ENCODE results near the gene UBASH3A. TPM values are rescaled to one million over a fixed set of nuclear protein-coding genes. Genes with fewer than 3 reads are reported as not detected.

The UBASH3A gene
- polyA plus RNA-seq, 2 of the 4 experiments (the other 2 are of a cell fraction): not detected

- no peak for DNase-seq (ENCODE audit: low read depth in 1 of 2, low spot score in 1 of 2)
- H3K9me3 ChIP-seq: no peaks in the 10 kb centered on the region
- 30% methylated on average over 3 of the region's 3 CpGs for WGBS (ENCODE audit: missing lambda C conversion rate)
- FAIRE-seq: no peak
- no peak overlapping the region for H3K4me3 ChIP-seq
- no peak overlapping the region for H3K4me2 ChIP-seq
- H3K27ac ChIP-seq: no peak overlapping the region
- POLR2A ChIA-PET: no interaction called here
- ATAC-seq: no peak
- CTCF ChIA-PET: interaction anchor here (1.3 to 1.6 kb wide), 2 partner anchors 9 kb away, joined by 3 to 5 read pairs; partner anchors contain the start of gene TFF1
- TF ChIP-seq RCOR1 (IDR thresholded peaks at IDR 0.05; ENCODE audit: low read depth, low read length) (no peak), SMC3 (IDR thresholded peaks at IDR 0.05) (no peak), JUNB (IDR thresholded peaks at IDR 0.05) (no peak), GATA3 (IDR thresholded peaks at IDR 0.05; ENCODE audit: borderline replicate concordance) (no peak), POLR2A (IDR thresholded peaks at IDR 0.05; ENCODE audit: low read length) (no peak), ELK1 (IDR thresholded peaks at IDR 0.05; ENCODE audit: low read depth, low read length) (no peak), HES2 (IDR thresholded peaks at IDR 0.05) (no peak), EP300 (IDR thresholded peaks at IDR 0.05) (no peak), HDAC2 (IDR thresholded peaks at IDR 0.05) (no peak), CBX8 (IDR thresholded peaks at IDR 0.05) (no peak), PBX3 (IDR thresholded peaks at IDR 0.05) (no peak), ATOH8 (CRISPR knock-in tag; IDR thresholded peaks at IDR 0.05; ENCODE audit: low read depth) (no peak), HOXB5 (CRISPR knock-in tag; IDR thresholded peaks at IDR 0.05) (no peak), EHMT2 (IDR thresholded peaks at IDR 0.05; ENCODE audit: low read depth) (no peak), CTCF (IDR thresholded peaks at IDR 0.05) (no peak), ESRRA (IDR thresholded peaks at IDR 0.05; ENCODE audit: borderline replicate concordance, low read length) (no peak), NPAS2 (CRISPR knock-in tag; IDR thresholded peaks at IDR 0.05; ENCODE audit: borderline replicate concordance) (no peak)
- H3K4me1 ChIP-seq: no peaks in the 10 kb centered on the region
Measured at GRCh38 chr21:42357307-42357706, 46.4 kb upstream of the UBASH3A start.

GRCh38 chr21:42358261-42358660 is 45.4 kb upstream of the UBASH3A start:
- ChIA-PET POLR2A (no interaction called here), CTCF (interaction anchor here (1.3 to 1.6 kb wide), 2 partner anchors 8 to 9 kb away, joined by 3 to 5 read pairs; partner anchors contain the start of gene TFF1)
- no peak for DNase-seq (ENCODE audit: low read depth in 1 of 2, low spot score in 1 of 2)
- H3K27ac ChIP-seq: no peak overlapping the region
- H3K4me1 ChIP-seq: peaks cover 1% of the 10 kb centered on the region; the same call in 1 of the 3 replicates
- no peak for TF ChIP-seq FOSL2 (IDR thresholded peaks at IDR 0.05)
- TF ChIP-seq FOSL2 (CRISPR knock-in tag; IDR thresholded peaks at IDR 0.05): no peak
- ATAC-seq: no peak
- 82% methylated on average over 12 of the region's 12 CpGs for WGBS (ENCODE audit: missing lambda C conversion rate)
- FAIRE-seq: no peak
- no peak overlapping the region for H3K4me2 ChIP-seq
- no peaks in the 10 kb centered on the region for H3K9me3 ChIP-seq
- H3K4me3 ChIP-seq: no peak overlapping the region

- FAIRE-seq (no peak), ATAC-seq (no peak), DNase-seq (ENCODE audit: low read depth in 1 of 2, low spot score in 1 of 2) (no peak)
- H3K4me1 ChIP-seq: peaks cover 4% of the 10 kb centered on the region; the same call in 1 of the 3 replicates
- H3K4me2 ChIP-seq: no peak overlapping the region
- H3K27ac ChIP-seq: no peak overlapping the region
- no peaks in the 10 kb centered on the region for H3K9me3 ChIP-seq
- ChIA-PET CTCF (no interaction called here), POLR2A (no interaction called here)
- TF ChIP-seq ESRRA (IDR thresholded peaks at IDR 0.05; ENCODE audit: borderline replicate concordance, low read length): no peak
- TF ChIP-seq FOXS1 (CRISPR knock-in tag; IDR thresholded peaks at IDR 0.05): no peak
- TF ChIP-seq KDM1A (IDR thresholded peaks at IDR 0.05; ENCODE audit: low read depth): no peak
- TF ChIP-seq E2F6 (IDR thresholded peaks at IDR 0.05; ENCODE audit: borderline replicate concordance, low read depth): no peak
- no peak for TF ChIP-seq MAZ (IDR thresholded peaks at IDR 0.05; ENCODE audit: borderline replicate concordance, low read depth, low read length)
- no peak for TF ChIP-seq EP300 (IDR thresholded peaks at IDR 0.05)
- TF ChIP-seq JUN (IDR thresholded peaks at IDR 0.05): no peak
- H3K4me3 ChIP-seq: no peak overlapping the region
- 63% methylated on average over 12 of the region's 13 CpGs for WGBS (ENCODE audit: missing lambda C conversion rate)
Measured at GRCh38 chr21:42358937-42359336, 44.8 kb upstream of the UBASH3A start.

Measured in A549 (cell line).